ENCODE data around the gene CLSTN2.

Gene CLSTN2

GRCh38 chr3:140614001-140614400, 679.0 kb downstream of the CLSTN2 start:
- peaks cover 4% of the 10 kb centered on the region for H3K27me3 Mint-ChIP-seq (ENCODE audit: low read depth)
- H3K4me1 Mint-ChIP-seq = no peaks in the 10 kb centered on the region
- no peaks in the 10 kb centered on the region for H3K36me3 Mint-ChIP-seq (ENCODE audit: low read depth)

DNA sequence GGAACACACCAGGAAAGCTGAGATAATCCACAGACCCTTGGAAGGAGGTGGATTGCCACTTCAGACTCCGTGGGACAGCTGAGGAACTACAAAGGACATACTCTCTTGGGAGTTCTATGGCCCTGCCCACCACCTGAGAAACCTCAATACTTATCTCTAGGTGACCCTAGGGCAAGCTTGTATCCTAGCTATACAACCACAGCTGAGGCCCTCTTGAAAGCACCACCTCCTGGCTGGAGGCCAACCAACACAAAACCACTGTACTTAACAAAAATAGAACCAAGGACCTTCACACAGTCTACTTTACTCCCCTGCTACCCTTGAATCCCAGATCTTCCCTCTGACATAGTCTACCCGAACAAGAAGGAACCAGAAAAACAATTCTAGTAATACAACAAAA, 682.1 kb downstream of the CLSTN2 start:
- Mint-ChIP-seq H3K27me3 (ENCODE audit: low read depth) (peaks cover 4% of the 10 kb centered on the region), H3K4me1 (no peaks in the 10 kb centered on the region), H3K9me3 (peaks cover 15% of the 10 kb centered on the region), H3K27ac (no peak overlapping the region), H3K4me3 (no peak overlapping the region), H3K36me3 (ENCODE audit: low read depth) (no peaks in the 10 kb centered on the region)
- TF ChIP-seq, protein P1, sequence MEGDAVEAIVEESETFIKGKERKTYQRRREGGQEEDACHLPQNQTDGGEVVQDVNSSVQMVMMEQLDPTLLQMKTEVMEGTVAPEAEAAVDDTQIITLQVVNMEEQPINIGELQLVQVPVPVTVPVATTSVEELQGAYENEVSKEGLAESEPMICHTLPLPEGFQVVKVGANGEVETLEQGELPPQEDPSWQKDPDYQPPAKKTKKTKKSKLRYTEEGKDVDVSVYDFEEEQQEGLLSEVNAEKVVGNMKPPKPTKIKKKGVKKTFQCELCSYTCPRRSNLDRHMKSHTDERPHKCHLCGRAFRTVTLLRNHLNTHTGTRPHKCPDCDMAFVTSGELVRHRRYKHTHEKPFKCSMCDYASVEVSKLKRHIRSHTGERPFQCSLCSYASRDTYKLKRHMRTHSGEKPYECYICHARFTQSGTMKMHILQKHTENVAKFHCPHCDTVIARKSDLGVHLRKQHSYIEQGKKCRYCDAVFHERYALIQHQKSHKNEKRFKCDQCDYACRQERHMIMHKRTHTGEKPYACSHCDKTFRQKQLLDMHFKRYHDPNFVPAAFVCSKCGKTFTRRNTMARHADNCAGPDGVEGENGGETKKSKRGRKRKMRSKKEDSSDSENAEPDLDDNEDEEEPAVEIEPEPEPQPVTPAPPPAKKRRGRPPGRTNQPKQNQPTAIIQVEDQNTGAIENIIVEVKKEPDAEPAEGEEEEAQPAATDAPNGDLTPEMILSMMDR (IDR thresholded peaks at IDR 0.05; ENCODE audit: unreplicated experiment in 3 of 3) = no peak

More at GRCh38 chr3:140614001-140614400, 679.0 kb downstream of the CLSTN2 start:
- H3K4me3 Mint-ChIP-seq = no peak overlapping the region
- TF ChIP-seq, protein P1 (IDR thresholded peaks at IDR 0.05; ENCODE audit: unreplicated experiment in 3 of 3) = no peak
- H3K27ac Mint-ChIP-seq = no peak overlapping the region
- peaks cover 23% of the 10 kb centered on the region for H3K9me3 Mint-ChIP-seq

GRCh38 chr3:140626856-140627255, 691.9 kb downstream of the CLSTN2 start:
- no peaks in the 10 kb centered on the region for H3K4me1 Mint-ChIP-seq
- no peak overlapping the region for H3K4me3 Mint-ChIP-seq
- no peaks in the 10 kb centered on the region for H3K27me3 Mint-ChIP-seq (ENCODE audit: low read depth)

More at GRCh38 chr3:140626856-140627255, 691.9 kb downstream of the CLSTN2 start:
- Mint-ChIP-seq H3K36me3 (ENCODE audit: low read depth) (no peaks in the 10 kb centered on the region), H3K27ac (no peak overlapping the region), H3K9me3 (no peaks in the 10 kb centered on the region)
- TF ChIP-seq, protein P1 (IDR thresholded peaks at IDR 0.05; ENCODE audit: unreplicated experiment in 3 of 3) = no peak
